HUES64 (cell line): ENCODE data around the gene PRR15L.
"Not testable (repeated sequence)": the region's sequence is repeated elsewhere in the genome, so short reads cannot be mapped to it uniquely, and the experiment has no call there.

ENCODE experiments used
- H3K27ac ChIP-seq: 2 replicates; pipeline ENCODE4 v1.7.0; 2013; ENCODE audit warnings: low read depth, low read length, inconsistent platforms
- H3K27me3 ChIP-seq: 2 replicates; pipeline ENCODE4 v1.6.1; 2013; ENCODE audit warnings: mild to moderate bottlenecking, low read length; ENCODE audit not compliant: insufficient read depth
- H3K36me3 ChIP-seq: 2 replicates; pipeline ENCODE4 v1.6.1; 2013; ENCODE audit warnings: mild to moderate bottlenecking, low read length; ENCODE audit not compliant: insufficient read depth
- H3K4me1 ChIP-seq: 2 replicates; pipeline ENCODE4 v1.6.1; 2013; ENCODE audit warnings: mild to moderate bottlenecking, low read length, moderate library complexity; ENCODE audit not compliant: insufficient read depth
- H3K4me3 ChIP-seq: 2 replicates; pipeline ENCODE4 v1.5.1; 2013; ENCODE audit warnings: mild to moderate bottlenecking, low read length, moderate library complexity
- H3K9ac ChIP-seq: 2 replicates; pipeline ENCODE4 v1.6.1; 2013; ENCODE audit warnings: mild to moderate bottlenecking, low read depth, low read length
- H3K9me3 ChIP-seq: 2 replicates; pipeline ENCODE4 v1.6.1; 2013; ENCODE audit warnings: low read depth, low read length; ENCODE audit not compliant: insufficient read depth
- WGBS: fragments of 150-250, 120-280 bp; methylation state at CpG from one replicate; pipeline ENCODE4 v1.1.7; 2013; ENCODE audit warnings: missing lambda C conversion rate; 5-methylcytosine and 5-hydroxymethylcytosine counted together

PRR15L gene

GRCh38 chr17:47997586-47997985, 39.9 kb upstream of the PRR15L start:
- H3K4me1 ChIP-seq, result peaks cover 31% of the 10 kb centered on the region
- H3K27ac ChIP-seq, result no peak overlapping the region
- no peaks in the 10 kb centered on the region for H3K27me3 ChIP-seq
- H3K9me3 ChIP-seq, result no peaks in the 10 kb centered on the region
- H3K9ac ChIP-seq, result no peak overlapping the region
- H3K36me3 ChIP-seq, result no peaks in the 10 kb centered on the region
- WGBS, result 91% methylated on average over 6 of the region's 7 CpGs
- no peak overlapping the region for H3K4me3 ChIP-seq

DNA sequence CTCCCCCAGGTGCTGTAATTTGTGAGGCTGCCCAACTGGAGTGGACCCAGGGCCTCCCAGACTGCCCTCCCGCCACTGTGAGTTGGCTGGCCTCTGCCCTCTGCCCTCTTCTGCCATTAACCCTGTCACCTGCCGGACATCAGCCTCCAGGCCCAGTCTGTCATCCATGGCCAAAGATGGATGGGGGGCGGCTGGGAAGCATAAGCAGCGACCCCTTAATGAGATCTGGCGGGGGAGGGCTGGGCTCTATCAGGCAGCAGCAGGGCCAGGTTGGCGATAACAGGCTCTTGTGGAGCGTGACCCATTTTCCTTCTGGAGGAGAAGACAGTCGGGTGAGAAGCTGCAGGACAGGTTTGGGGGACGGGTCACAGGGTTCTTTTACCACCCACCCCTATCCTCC, 38.5 kb upstream of the PRR15L start:
- Histone ChIP-seq H3K27ac (no peak overlapping the region), H3K27me3 (no peaks in the 10 kb centered on the region), H3K9ac (no peak overlapping the region; the same call in 1 of the 2 replicates), H3K4me1 (peaks cover 36% of the 10 kb centered on the region), H3K4me3 (no peak overlapping the region), H3K36me3 (no peaks in the 10 kb centered on the region), H3K9me3 (no peaks in the 10 kb centered on the region)
- WGBS, result 85% methylated on average over 8 of the region's 9 CpGs

- Histone ChIP-seq H3K27ac (peak overlapping the region; percentile 57), H3K9me3 (no peaks in the 10 kb centered on the region), H3K9ac (no peak overlapping the region), H3K36me3 (no peaks in the 10 kb centered on the region), H3K4me1 (peaks cover 42% of the 10 kb centered on the region), H3K4me3 (no peak overlapping the region), H3K27me3 (no peaks in the 10 kb centered on the region)
- WGBS, result 35% methylated on average over 13 of the region's 13 CpGs
Observed at GRCh38 chr17:47995241-47995935, 37.7 kb upstream of the PRR15L start.

- WGBS, result 93% methylated on average over 4 of the region's 4 CpGs
- peak overlapping the region; percentile 3; the same call in 1 of the 2 replicates for H3K27ac ChIP-seq
Observed at GRCh38 chr17:47994724-47995123, 37.0 kb upstream of the PRR15L start.

GRCh38 chr17:47993964-47994363, 36.3 kb upstream of the PRR15L start:
- Histone ChIP-seq H3K4me3 (no peak overlapping the region), H3K9me3 (no peaks in the 10 kb centered on the region), H3K4me1 (peaks cover 45% of the 10 kb centered on the region), H3K36me3 (no peaks in the 10 kb centered on the region), H3K27ac (no peak overlapping the region), H3K9ac (no peak overlapping the region), H3K27me3 (no peaks in the 10 kb centered on the region)
- 94% methylated on average over 5 of the region's 5 CpGs for WGBS

More at GRCh38 chr17:47994724-47995123, 37.0 kb upstream of the PRR15L start:
- no peak overlapping the region for H3K9ac ChIP-seq
- H3K36me3 ChIP-seq, result no peaks in the 10 kb centered on the region
- H3K4me1 ChIP-seq, result peaks cover 42% of the 10 kb centered on the region
- H3K9me3 ChIP-seq, result no peaks in the 10 kb centered on the region
- H3K27me3 ChIP-seq, result no peaks in the 10 kb centered on the region
- no peak overlapping the region for H3K4me3 ChIP-seq

DNA sequence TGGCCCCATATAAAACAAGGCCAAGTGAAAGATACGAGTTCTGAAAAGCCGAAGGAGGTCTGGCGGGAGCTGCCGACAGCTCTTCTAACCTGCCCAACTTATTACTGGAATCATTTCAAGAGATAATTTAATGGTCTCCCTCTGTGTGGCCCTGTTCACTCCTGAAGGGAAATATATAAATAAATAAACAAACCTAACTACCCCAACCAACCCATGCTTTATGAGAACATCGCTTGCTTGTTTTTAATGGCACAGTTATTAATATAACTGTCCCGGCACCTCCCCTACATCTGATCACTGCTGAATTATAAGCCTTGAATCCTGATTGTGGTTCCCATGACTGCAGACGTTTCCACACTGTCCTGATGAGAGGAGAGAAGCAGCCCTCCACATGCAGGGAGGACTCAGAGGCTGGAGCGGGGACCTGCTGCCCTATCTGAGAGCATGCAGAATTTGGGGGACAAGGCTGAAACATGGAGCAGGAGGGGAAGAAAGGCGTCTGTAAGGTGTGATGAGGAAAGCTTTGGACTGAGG, 35.4 kb upstream of the PRR15L start:
- H3K27me3 ChIP-seq, result no peaks in the 10 kb centered on the region
- no peak overlapping the region for H3K9ac ChIP-seq
- 92% methylated on average over 7 of the region's 9 CpGs for WGBS

DNA sequence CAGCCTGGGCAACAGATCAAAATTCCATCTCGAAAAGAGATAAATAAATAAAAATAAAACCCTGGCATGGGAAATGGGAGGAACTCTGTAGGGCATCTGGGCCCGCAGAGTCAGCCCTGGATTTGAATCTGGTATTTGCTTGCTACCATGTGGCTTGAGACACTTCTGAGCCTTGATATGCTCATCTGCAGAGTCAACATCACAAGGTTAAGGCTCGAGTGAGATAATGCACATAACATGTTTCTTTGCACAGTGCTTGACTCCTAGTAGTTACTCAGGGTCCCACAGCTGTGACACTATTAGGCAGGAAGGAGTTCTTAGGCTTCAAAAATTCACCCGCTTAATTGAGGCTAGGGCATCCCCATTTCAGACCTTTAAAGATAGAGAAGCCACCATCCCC, 34.5 kb upstream of the PRR15L start:
- Histone ChIP-seq H3K4me1 (peaks cover 58% of the 10 kb centered on the region), H3K9me3 (no peaks in the 10 kb centered on the region), H3K27me3 (no peaks in the 10 kb centered on the region), H3K27ac (no peak overlapping the region; the same call in 1 of the 2 replicates), H3K9ac (no peak overlapping the region), H3K4me3 (no peak overlapping the region), H3K36me3 (no peaks in the 10 kb centered on the region)
- WGBS, result 84% methylated on average over 3 of the region's 4 CpGs

More for the DNA sequence above, 35.4 kb upstream of the PRR15L start:
- no peaks in the 10 kb centered on the region for H3K36me3 ChIP-seq
- no peak overlapping the region for H3K4me3 ChIP-seq
- H3K9me3 ChIP-seq, result no peaks in the 10 kb centered on the region
- no peak overlapping the region for H3K27ac ChIP-seq
- H3K4me1 ChIP-seq, result peaks cover 49% of the 10 kb centered on the region

- 16% methylated on average over 14 of the region's 14 CpGs for WGBS
- H3K9ac ChIP-seq, result 0 out of 2 replicates have a peak overlapping the region, but pooled peaks have one; percentile 8
Observed at GRCh38 chr17:47990962-47991731, 33.5 kb upstream of the PRR15L start.

DNA sequence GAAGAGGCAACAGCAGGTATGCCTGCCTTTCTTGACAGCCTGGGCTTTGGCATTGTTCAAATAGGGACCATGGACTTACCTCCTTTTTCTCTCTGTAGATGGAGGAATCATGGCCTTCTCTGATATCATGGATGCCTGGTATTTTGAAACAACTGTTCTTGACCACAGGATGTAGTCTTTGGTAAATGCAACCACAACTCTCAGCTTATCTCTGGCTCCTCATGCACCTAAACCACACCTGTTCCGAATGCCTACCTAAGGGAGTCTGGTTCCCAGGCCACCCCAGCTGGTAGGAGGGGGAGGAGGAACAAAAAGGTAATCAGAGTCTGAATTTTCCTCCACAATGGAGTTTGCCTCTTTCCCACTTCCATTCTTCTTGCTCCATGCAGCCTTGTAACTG, 32.0 kb upstream of the PRR15L start:
- no peaks in the 10 kb centered on the region for H3K36me3 ChIP-seq
- no peak overlapping the region for H3K9ac ChIP-seq
- H3K4me1 ChIP-seq, result peaks cover 47% of the 10 kb centered on the region
- H3K4me3 ChIP-seq, result no peak overlapping the region
- H3K9me3 ChIP-seq, result no peaks in the 10 kb centered on the region
- H3K27ac ChIP-seq, result no peak overlapping the region
- WGBS, result no CpG with 5 or more reads among the region's 1 CpG
- H3K27me3 ChIP-seq, result no peaks in the 10 kb centered on the region

More at GRCh38 chr17:47990962-47991731, 33.5 kb upstream of the PRR15L start:
- H3K27me3 ChIP-seq, result no peaks in the 10 kb centered on the region
- peak overlapping the region; percentile 84 for H3K27ac ChIP-seq
- H3K9me3 ChIP-seq, result no peaks in the 10 kb centered on the region
- peak overlapping the region; percentile 28 for H3K4me3 ChIP-seq
- H3K4me1 ChIP-seq, result peaks cover 60% of the 10 kb centered on the region
- H3K36me3 ChIP-seq, result no peaks in the 10 kb centered on the region

- H3K4me1 ChIP-seq, result peaks cover 42% of the 10 kb centered on the region
Observed at GRCh38 chr17:47989159-47989558, 31.5 kb upstream of the PRR15L start.

DNA sequence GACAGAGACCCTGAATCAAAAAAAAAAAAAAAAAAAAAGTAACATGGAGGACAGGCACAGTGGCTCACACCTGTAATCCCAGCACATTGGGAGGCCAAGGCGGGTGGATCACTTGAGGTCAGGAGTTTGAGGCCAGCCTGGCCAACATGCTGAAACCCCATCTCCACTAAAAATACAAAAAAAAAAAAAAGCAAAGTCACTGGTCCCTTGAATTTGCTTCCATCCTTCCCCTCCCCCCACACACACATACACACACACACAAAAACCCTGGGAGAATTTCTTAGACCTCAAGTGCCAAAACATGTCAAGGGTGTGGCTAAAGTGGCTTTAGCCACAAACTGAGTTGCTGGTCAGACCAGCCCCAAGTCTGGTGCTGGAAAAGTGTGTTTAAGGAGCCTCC, 30.8 kb upstream of the PRR15L start:
- not testable (repeated sequence) for H3K9ac ChIP-seq, H3K27me3 ChIP-seq, H3K36me3 ChIP-seq, H3K4me3 ChIP-seq, H3K27ac ChIP-seq, H3K9me3 ChIP-seq
- H3K4me1 ChIP-seq, result peaks cover 40% of the 10 kb centered on the region
- WGBS, result 100% methylated on average over 1 of the region's 1 CpG

More at GRCh38 chr17:47989159-47989558, 31.5 kb upstream of the PRR15L start:
- H3K36me3 ChIP-seq, result peaks cover 3% of the 10 kb centered on the region; the same call in 1 of the 2 replicates
- H3K4me3 ChIP-seq, result no peak overlapping the region
- 83% methylated on average over 10 of the region's 10 CpGs for WGBS
- no peak overlapping the region for H3K27ac ChIP-seq
- no peaks in the 10 kb centered on the region for H3K9me3 ChIP-seq
- H3K27me3 ChIP-seq, result no peaks in the 10 kb centered on the region
- no peak overlapping the region for H3K9ac ChIP-seq
